Measurements from ENCODE around the gene ZNF335. TPM values are rescaled to one million over a fixed set of nuclear protein-coding genes. Genes with fewer than 3 reads are reported as not detected.
A peak's percentile ranks its signal among the peaks of the same experiment; 100 is the strongest.

ZNF335 gene
- 10 to 100 TPM in 2 of 6 donors, 1 to 10 TPM in 4; 7.4 to 11.0 (median 7.5) TPM for total RNA-seq
- 10 to 100 TPM; 24.4 to 27.4 TPM for polyA plus RNA-seq

- FAIRE-seq (no peak), ATAC-seq (peak; percentile 88 to 94 (median 90)), DNase-seq (peak; percentile 93 to 97 (median 97))
- peak within 1 kb of the TSS; percentile 99 to 100 (median 99) for H3K27ac ChIP-seq
- intact Hi-C loops (cut with DNase I), result no loop called here
- TF ChIP-seq, protein P1, sequence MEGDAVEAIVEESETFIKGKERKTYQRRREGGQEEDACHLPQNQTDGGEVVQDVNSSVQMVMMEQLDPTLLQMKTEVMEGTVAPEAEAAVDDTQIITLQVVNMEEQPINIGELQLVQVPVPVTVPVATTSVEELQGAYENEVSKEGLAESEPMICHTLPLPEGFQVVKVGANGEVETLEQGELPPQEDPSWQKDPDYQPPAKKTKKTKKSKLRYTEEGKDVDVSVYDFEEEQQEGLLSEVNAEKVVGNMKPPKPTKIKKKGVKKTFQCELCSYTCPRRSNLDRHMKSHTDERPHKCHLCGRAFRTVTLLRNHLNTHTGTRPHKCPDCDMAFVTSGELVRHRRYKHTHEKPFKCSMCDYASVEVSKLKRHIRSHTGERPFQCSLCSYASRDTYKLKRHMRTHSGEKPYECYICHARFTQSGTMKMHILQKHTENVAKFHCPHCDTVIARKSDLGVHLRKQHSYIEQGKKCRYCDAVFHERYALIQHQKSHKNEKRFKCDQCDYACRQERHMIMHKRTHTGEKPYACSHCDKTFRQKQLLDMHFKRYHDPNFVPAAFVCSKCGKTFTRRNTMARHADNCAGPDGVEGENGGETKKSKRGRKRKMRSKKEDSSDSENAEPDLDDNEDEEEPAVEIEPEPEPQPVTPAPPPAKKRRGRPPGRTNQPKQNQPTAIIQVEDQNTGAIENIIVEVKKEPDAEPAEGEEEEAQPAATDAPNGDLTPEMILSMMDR (IDR thresholded peaks at IDR 0.05), result peak in 1 of 4 donors; percentile 22
- H3K4me1 ChIP-seq, result peaks cover 0 to 20% (median 8%) of the 10 kb centered on the region in 3 donors
- no peaks in the 10 kb centered on the region for H3K9me3 ChIP-seq
- 0% methylated on average over 56 to 72 of the region's 72 CpGs for WGBS, 2 donors
- no peaks in the 10 kb centered on the region for H3K27me3 ChIP-seq
- peaks cover 0 to 12% (median 0%) of the 10 kb centered on the region in 3 donors for H3K36me3 ChIP-seq
- peak within 1 kb of the TSS; percentile 71 to 80 (median 77) for H3K4me3 ChIP-seq
These were observed at the start of gene ZNF335 for GRCh38 chr20:45971675-45972499. Gene ZNF335 (minus strand): TSS chr20:45972203. CDS start chr20:45971410, 793 bp downstream.

DNA sequence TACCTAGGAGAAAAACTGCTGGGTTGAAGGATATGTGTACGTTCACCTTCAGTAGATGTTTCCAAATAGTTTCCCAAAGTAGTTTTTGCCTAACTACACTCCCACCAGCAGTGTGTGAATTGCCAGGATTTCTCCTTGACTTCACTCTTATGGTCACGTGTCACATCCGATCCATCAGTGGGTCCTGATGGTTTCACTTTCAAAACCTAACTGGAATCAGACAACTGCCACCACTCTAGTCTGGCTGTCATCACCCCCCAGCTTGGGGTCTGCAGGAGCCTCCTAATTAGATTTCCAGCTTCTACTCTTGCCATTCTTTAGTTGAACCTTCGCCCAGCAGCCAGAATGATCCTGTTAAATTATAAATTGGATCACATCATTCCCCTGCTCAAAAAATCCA is 48.6 kb upstream of the ZNF335 start:
- H3K9me3 ChIP-seq, result no peaks in the 10 kb centered on the region
- H3K27ac ChIP-seq, result no peak overlapping the region
- TF ChIP-seq, protein P1 (IDR thresholded peaks at IDR 0.05), result no peak
- no peak for DNase-seq
- FAIRE-seq, result no peak
- intact Hi-C loops (cut with DNase I), result loop anchor here in 1 of 3 donors (10.0 kb wide), 1 partner anchor 64 kb away; the partner anchor contains the start of gene NCOA5
- H3K4me3 ChIP-seq, result no peak overlapping the region
- H3K36me3 ChIP-seq, result no peaks in the 10 kb centered on the region
- WGBS, 2 donors, result 72% methylated on average over 4 of the region's 4 CpGs
- no peak for ATAC-seq
- H3K4me1 ChIP-seq, result peaks cover 0 to 3% (median 3%) of the 10 kb centered on the region in 3 donors
- peaks cover 0 to 11% (median 1%) of the 10 kb centered on the region in 4 donors for H3K27me3 ChIP-seq

DNA sequence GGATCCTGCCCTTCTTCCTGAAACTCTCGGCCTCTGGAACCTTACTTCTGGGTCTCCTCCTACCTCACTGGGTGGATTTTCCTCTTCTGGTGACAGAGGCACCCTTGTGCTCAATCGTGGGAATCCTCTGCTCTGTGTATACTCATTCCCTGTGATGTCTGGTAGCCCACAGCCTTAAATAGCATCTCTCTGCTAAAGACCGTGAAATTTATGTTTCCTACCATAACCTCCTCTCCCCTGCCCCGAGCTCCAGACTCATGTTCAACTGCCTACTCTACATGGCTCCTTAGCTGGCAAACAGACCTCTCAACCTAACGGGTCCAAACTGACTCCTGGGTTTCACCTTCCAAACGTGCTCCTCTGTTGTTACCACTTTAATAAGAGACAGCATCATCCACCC is 46.6 kb upstream of the ZNF335 start:
- H3K4me3 ChIP-seq, result no peak overlapping the region
- no peaks in the 10 kb centered on the region for H3K9me3 ChIP-seq
- no peak for FAIRE-seq
- no peak for DNase-seq
- intact Hi-C loops (cut with DNase I), result loop anchor here in 1 of 3 donors (5.0 kb wide), 1 partner anchor 324 kb away; no protein-coding TSS in a partner anchor
- WGBS, 2 donors, result 42 to 55% methylated on average over 6 of the region's 6 CpGs
- ATAC-seq, result no peak
- TF ChIP-seq, protein P1 (IDR thresholded peaks at IDR 0.05), result no peak
- H3K27me3 ChIP-seq, result peaks cover 0 to 11% (median 1%) of the 10 kb centered on the region in 4 donors
- peaks cover 0 to 3% (median 3%) of the 10 kb centered on the region in 3 donors for H3K4me1 ChIP-seq
- no peak overlapping the region for H3K27ac ChIP-seq
- no peaks in the 10 kb centered on the region for H3K36me3 ChIP-seq

DNA sequence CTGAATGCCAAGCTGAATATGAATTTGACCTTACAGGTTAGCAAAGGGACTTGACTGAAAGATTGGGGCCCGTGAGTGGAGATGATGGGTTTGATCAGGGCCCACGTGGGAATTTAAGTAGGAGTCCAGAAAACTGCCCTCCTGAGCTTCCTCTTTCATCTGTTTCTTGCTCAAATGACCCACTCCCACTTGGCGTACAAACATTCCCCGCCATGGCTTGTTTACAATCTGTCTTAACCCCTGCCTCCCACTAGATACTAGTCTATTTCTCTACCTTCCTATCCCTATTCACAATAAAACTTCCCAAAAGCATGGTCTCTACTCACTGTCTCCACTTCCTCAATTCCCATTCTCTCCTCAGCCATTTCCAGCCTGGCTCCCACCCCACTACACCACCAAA is 46.1 kb upstream of the ZNF335 start:
- H3K27ac ChIP-seq, result no peak overlapping the region
- no peak overlapping the region for H3K4me3 ChIP-seq
- 44 to 67% methylated on average over 4 of the region's 4 CpGs for WGBS, 2 donors
- peaks cover 0 to 3% (median 3%) of the 10 kb centered on the region in 3 donors for H3K4me1 ChIP-seq
- TF ChIP-seq, protein P1 (IDR thresholded peaks at IDR 0.05), result no peak
- ATAC-seq, result no peak
- no peak for DNase-seq
- no peaks in the 10 kb centered on the region for H3K9me3 ChIP-seq
- intact Hi-C loops (cut with DNase I), result loop anchor here in 1 of 3 donors (5.0 kb wide), 1 partner anchor 324 kb away; no protein-coding TSS in a partner anchor
- FAIRE-seq, result no peak
- H3K27me3 ChIP-seq, result peaks cover 0 to 11% (median 1%) of the 10 kb centered on the region in 4 donors
- H3K36me3 ChIP-seq, result no peaks in the 10 kb centered on the region

Measured in pancreas (tissue), 10 donors.